GM13977 (cell line): ENCODE results near the gene PRPSAP2.
"Not testable (repeated sequence)": the region's sequence is repeated elsewhere in the genome, so short reads cannot be mapped to it uniquely, and the experiment has no call there.

Source experiments
- DNase-seq: peaks from one replicate; pipeline ENCODE4 v3.0.0; 2012; ENCODE audit warnings: low spot score
- in situ Hi-C: fragments of 300-500 bp; cut with MboI; formaldehyde crosslinking; loops from one replicate; pipeline ENCODE4 v1.12.0; 2022; ENCODE audit warnings: low sequenced_read_pairs, low pct_unique_long_range_greater_than_20kb, mixed read lengths, inconsistent platforms; ENCODE audit not compliant: unreplicated experiment
- TF ChIP-seq, protein P1 (sequence below): IDR thresholded peaks from 2 replicates; pipeline ENCODE4 v1.5.1; 2012; ENCODE audit warnings: mild to moderate bottlenecking, control low read depth; ENCODE audit not compliant: insufficient read depth; ENCODE audit errors: extremely low read depth, missing control alignments

Gene PRPSAP2

DNA sequence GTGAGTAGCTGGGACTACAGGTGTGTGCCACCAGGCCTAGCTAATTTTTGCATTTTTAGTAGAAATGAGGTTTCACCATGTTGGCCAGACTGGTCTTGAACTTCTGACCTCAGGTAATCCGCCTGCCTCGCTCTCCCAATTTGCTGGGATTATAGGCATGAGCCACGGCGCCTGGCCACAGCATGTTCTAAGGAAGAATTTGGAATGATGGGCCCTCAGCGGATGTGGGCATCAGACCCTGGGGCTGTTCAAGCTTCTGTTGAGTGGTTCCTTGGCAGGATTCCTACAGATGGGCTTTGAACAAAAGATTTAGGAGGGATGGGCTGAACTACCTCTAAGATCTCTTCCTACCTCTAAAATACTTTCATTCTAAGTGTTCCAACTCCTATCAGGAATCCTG, 4.1 kb downstream of the PRPSAP2 start:
- in situ Hi-C loops, result no loop called here
- DNase-seq, result no peak

DNA sequence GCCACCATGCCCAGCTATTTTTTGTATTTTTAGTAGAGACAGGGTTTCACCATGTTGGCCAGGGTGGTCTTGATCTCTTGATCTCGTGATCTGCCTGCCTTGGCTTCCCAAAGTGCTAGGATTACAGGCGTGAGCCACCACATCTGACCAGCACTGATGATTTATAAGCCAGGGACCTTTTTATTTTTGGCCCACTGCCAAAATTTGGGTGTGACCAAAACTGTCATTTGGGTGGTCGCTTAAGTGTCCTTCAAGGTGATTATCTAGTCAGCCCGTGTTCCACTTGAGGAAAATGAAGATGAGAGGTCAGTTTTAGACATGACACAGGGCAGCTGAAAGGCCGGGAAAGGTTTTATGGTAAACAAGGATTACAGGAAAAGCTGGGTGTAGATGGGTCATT, 7.1 kb downstream of the PRPSAP2 start:
- in situ Hi-C loops, DNase-seq: not testable (repeated sequence)

More for the DNA sequence above, 4.1 kb downstream of the PRPSAP2 start:
- TF ChIP-seq, protein P1, sequence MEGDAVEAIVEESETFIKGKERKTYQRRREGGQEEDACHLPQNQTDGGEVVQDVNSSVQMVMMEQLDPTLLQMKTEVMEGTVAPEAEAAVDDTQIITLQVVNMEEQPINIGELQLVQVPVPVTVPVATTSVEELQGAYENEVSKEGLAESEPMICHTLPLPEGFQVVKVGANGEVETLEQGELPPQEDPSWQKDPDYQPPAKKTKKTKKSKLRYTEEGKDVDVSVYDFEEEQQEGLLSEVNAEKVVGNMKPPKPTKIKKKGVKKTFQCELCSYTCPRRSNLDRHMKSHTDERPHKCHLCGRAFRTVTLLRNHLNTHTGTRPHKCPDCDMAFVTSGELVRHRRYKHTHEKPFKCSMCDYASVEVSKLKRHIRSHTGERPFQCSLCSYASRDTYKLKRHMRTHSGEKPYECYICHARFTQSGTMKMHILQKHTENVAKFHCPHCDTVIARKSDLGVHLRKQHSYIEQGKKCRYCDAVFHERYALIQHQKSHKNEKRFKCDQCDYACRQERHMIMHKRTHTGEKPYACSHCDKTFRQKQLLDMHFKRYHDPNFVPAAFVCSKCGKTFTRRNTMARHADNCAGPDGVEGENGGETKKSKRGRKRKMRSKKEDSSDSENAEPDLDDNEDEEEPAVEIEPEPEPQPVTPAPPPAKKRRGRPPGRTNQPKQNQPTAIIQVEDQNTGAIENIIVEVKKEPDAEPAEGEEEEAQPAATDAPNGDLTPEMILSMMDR, result no peak

DNA sequence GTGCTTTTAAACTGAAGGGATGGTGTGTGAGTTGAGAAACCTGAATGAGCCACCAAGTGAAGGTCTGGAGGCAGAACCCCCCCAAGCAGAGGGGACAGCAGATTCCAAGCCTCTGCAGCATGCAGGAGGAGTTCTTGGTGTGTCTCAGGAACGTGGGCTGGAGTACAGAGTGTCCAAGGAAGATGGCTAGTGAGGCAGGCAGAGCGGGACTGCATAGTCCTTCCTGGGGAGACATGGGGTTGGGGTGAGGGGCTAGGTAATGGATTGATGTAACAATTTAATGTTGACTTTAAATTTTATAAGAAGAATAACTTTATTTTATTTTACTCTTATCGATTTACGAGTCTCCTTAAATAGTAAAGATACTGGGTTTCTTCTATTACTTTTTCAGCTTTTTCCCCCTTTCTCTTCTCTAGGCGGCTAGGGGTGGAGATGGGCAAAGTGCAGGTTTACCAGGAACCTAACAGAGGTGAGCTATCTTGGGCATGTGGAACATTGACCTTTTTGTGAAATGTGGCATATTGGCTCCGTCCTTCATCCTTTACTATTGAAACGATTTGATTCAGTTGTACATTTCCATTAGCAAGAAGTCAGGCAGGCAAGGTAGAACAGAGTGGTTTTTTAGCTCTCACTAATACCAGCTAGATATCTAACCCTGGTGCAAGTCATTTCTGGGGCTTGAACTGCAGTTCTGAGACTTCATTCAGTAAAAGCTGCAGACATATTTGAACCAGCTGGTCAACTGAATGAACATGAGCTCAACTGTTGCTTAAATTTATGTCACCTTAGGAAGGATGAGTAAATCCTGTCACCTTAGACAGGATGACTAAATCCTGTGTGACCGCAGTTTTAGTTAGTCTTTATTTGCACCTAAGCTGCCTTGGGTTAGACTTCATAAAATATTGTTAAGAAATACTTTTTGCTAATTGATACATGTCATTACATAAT, 9.2 kb downstream of the PRPSAP2 start:
- in situ Hi-C loops, result no loop called here
- DNase-seq, result no peak
- TF ChIP-seq, protein P1, result no peak

DNA sequence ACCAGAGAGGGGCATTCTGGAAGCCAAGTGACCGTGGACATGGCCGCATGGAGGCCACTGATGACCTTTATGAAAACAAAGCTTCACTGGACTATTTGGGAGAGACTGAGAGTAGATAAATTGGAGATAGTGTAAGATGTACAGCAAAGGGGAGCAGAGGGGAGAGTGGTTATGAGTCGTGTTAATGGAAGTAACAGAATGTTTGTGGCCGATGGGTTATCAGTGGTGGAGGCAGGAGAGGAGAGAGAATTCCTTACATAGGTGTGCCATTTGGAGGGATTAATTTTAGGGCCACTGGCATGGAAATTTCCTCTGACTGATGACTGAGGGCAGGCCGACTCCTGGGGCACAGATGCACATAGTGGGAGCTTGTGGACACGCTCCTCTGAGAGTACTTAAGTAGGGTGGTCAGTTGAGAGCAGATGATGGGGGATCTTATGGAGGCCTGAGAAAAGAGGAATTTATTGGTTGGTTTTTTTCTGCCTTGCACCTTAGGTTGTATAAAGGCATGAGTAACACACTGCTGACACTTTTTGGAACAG, 19.2 kb downstream of the PRPSAP2 start:
- DNase-seq, result no peak
- in situ Hi-C loops, result no loop called here

DNA sequence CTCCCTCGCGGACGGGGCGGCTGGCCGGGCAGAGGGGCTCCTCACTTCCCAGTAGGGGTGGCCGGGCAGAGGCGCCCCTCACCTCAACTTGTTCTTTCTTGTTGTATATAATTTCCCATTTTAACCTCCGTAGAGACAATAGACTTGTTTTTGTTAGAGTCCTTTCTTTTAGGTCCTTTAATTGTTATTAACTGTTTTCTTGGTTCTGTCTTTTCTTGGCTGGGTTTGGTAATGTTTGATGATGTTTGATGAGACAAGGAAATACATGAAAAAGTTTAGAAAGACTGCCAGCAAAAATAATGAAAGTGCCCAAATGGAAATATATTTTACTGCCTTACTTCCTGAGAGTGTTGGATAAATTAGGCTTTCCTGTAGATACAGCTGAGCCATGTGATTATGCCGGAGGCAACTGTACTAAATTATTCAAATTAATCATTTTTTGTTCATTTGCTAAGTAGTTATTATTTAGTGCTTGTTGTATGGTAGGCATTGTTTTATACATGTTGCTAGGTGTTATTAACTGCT, 30.9 kb downstream of the PRPSAP2 start:
- TF ChIP-seq, protein P1, result no peak
- DNase-seq, result no peak
- in situ Hi-C loops, result no loop called here

More for the DNA sequence above, 19.2 kb downstream of the PRPSAP2 start:
- TF ChIP-seq, protein P1, result no peak

DNA sequence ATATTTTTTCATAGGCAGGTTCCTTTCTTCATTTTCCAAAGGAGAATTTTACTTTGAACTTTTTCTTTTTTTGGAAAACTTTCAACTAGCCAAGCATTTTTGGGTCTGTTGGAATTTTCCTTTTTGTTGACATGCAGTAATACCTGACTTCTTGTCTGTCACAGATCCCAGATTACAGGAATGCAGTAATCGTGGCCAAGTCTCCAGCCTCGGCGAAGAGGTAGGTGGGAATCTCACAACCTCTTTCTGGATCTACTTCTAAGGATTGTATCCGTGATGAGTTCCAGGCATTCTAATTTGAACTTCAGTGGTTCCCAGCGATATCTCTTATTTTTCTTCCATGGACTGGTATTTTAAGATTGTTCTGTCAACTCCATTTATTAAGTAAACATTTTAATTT, 31.7 kb downstream of the PRPSAP2 start:
- no peak for DNase-seq
- TF ChIP-seq, protein P1, result no peak
- in situ Hi-C loops, result no loop called here

DNA sequence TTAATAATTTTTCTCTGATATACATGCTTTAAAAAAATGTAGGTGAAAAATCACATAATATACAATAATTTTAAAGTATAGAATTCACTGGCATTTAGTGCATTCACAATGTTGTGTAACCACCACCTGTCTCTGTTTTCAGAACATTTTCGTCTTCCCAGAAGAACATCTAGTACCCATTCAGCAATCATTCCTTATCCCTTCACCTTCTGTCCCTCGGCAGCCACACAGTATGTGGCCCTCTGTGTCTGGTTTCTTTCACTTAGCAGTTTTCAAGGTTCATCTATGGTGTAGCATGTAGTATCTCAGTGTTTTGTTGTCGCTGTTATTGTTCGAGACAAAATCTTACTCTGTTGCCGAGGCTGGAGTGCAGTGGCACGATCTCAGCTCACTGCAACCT, 33.6 kb downstream of the PRPSAP2 start:
- in situ Hi-C loops, result no loop called here
- no peak for DNase-seq
- TF ChIP-seq, protein P1, result no peak
